GM18502 (cell line): ENCODE measurements around the gene IL18RAP.

Source experiments
- ATAC-seq: cut with Tn5 transposase; IDR thresholded peaks from one replicate; pipeline ENCODE4 v1.9.1; 2021; ENCODE audit warnings: mild to moderate bottlenecking; ENCODE audit not compliant: unreplicated experiment, poor library complexity

IL18RAP gene

DNA sequence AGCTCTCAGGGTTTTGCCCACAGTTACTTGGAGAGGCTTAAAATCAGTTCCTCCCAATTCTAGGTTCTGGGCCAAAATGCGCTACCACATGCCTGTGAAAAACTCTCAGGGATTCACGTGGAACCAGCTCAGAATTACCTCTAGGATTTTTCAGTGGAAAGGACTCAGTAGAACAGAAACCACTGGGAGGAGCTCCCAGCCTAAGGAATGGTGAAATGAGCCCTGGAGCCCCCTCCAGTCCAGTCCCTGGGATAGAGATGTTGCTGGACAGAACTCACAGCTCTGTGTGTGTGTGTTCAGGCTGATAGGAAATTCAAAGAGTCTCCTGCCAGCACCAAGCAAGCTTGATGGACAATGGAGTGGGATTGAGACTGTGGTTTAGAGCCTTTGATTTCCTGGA is 29.0 kb downstream of the IL18RAP start:
- no peak for ATAC-seq

DNA sequence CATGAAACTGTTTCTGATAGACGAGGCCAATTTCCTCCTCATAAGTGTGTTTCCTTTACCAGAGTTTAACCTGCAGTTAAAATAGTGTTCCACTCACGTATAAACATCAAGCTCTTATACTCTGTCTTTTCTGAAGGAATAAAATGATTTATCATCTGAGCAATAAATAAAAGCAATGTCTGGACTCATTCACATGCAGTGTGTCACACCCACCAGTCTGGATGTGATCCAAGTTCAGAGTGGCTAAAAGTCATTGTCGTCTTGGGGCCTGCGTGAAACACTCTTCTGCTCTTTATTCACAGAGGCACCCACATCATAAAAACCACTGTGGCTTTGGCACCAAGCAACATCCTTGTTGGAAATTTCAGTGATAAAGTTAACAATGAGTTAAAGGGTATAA is 30.5 kb downstream of the IL18RAP start:
- ATAC-seq = no peak

- no peak for ATAC-seq
Observed at GRCh38 chr2:102455061-102455670, 32.2 kb downstream of the IL18RAP start.

DNA sequence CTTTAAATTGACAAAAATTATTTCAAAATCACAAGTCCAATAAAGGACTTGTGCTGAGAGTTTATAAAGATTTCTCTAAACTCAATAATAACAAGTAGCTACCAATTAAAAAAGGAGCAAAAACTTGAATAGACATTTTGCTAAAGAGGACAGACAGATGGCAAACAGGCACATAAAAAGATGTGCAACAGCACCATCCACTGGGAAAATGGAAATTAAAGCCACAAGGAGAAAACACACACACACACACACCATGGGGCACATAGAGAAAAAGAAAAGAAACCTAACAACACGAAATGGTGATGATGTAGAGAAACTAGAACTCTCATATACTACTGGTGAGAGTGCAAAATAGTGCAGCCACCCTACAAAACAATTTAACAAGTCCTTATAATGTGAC is 37.5 kb downstream of the IL18RAP start:
- no peak for ATAC-seq

- ATAC-seq = no peak
Observed at GRCh38 chr2:102461188-102461587, 38.2 kb downstream of the IL18RAP start.

- ATAC-seq = no peak
Observed at GRCh38 chr2:102463160-102463559, 40.2 kb downstream of the IL18RAP start.

- no peak for ATAC-seq
Observed at GRCh38 chr2:102470168-102470567, 47.2 kb downstream of the IL18RAP start.

DNA sequence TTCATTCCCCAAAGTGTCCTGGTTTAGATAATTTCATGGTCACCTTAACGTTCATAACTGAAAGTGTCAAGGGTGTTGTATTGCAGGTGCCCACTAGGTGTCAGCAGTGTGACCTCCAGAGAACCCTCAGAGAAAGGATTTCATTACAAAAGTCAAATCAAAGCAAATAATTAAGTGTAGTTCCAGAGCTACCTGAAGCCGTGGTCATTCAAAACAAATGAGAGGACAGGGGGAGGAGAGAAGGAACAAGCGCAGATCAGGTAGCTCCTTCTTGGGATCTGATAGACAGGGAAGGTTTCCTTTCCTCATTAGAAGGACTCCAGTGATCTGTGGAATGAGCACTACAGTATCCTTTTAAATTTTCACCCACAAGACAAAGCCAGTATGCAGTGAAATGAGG is 50.1 kb downstream of the IL18RAP start, which contains the start of gene SLC9A4:
TSS of gene SLC9A4 (plus strand) at position 207 of the 400 bp plus-strand sequence. CDS start 534 bp downstream, outside the sequence.
- no peak for ATAC-seq

DNA sequence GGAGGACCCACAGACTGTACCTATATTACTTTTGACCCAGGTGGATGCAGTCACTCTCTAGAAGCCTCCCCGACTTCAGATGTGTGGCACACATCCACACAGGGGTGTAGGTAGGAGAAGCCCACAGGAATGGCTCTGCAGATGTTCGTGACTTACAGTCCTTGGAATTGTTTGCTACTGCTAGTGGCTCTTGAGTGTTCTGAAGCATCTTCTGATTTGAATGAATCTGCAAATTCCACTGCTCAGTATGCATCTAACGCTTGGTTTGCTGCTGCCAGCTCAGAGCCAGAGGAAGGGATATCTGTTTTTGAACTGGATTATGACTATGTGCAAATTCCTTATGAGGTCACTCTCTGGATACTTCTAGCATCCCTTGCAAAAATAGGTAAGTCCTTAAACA is 50.7 kb downstream of the IL18RAP start:
- no peak for ATAC-seq

DNA sequence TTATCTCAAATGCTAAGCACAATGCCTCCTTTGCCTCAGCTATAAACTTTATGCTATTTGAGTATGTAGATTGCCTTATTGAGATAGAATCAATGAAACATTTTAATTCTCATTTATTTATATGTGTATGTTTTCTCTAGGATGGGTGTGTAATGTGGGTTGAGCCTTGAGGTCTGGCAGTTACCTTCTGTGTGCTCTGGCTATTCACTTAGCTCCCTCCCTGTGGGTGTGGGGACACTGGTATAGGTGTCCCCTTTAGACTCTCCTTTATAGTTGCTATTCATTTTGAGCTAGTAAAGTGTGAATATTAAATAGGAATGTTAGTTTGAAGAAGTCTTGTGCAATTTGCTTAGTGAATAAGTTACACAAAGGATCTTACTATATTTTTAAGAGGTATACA is 51.8 kb downstream of the IL18RAP start:
- no peak for ATAC-seq

- ATAC-seq = no peak
Observed at GRCh38 chr2:102478686-102479470, 55.9 kb downstream of the IL18RAP start.

- no peak for ATAC-seq
Observed at GRCh38 chr2:102480285-102481195, 57.6 kb downstream of the IL18RAP start.

DNA sequence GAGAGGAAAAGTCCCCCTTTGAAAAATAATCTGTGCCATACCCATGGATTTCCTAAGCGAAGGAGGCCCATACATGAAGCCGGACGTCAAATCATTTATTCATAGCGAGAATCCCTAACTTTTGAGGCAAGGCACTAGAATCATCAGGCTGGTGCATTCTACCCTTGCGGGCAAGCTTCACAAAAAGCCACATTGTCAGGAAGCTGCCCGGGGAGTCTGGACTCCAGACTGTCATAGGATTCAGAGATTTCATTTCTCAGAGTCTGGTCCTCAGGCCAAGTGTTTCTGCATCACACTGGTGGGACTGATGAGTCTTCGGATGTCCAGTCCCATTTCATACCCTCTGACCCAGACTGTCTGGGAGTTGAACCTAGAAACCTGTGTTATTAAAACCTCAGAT is 59.0 kb downstream of the IL18RAP start:
- ATAC-seq = no peak

GRCh38 chr2:102483086-102483485 is 60.1 kb downstream of the IL18RAP start:
- no peak for ATAC-seq

- no peak for ATAC-seq
Observed at GRCh38 chr2:102484310-102485061, 61.5 kb downstream of the IL18RAP start.

DNA sequence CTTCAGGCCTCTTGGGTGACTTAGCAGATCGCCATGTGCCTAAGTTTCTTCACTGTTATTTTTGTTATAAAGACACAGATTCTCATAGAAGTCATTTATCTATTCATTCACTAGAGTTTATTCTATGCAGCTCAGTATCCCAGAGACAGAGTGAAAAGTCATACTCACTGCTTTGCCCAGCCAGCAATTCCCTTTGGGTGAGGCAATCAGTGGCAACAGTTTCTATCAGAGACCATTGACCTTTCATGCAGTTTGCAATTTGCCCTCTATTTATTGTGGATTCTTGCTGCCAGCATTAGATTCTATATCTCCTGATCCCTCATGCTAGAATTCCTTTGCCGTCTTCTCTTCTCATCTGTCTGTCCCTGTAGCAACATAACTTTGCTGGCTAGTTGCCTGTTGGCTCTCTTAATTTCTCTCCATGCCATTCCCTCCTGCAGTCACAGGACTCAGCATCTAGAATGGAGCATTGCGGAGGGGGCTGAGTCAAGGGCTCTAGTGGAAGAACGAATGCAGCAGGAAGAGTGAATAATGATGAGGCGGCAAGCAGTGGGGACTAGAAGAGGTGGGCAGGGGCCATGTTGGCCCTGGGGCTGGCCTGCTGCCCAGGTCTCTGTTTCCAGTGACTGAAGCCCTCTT is 62.3 kb downstream of the IL18RAP start:
- ATAC-seq = no peak

- ATAC-seq = no peak
Observed at GRCh38 chr2:102486941-102487702, 64.2 kb downstream of the IL18RAP start.

DNA sequence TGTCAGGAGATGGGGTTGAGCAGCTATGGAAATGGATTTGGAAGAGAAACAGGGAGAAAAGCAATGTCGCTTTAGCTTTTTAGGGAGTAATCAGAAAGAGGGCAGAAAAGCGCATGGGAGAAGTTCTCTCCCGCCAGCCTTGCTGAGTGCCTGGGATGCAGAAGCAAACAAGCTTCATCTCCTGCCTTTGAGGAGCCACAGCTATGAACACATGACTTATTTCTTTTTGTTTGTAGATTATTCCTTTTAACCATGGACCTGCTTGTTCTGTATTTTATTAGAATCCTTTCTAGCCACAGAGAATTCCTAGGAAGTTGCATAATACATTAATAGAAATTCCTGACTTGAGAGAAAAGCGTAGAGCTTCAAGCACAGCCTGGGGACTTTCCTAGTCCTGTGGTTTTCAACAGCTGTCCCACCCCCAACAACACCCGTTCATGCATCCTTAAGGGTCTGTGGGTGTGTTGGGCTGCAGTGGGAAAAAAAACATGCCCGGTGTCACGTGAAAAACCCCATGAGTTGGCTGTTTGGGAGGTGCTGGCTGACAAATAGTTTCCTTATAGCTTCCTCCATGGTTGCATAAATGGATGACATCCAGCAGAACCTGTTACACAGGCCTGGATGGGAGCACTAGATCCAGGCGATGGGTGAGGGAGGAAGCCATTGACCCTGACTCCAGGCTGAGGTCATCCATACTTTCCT is 65.0 kb downstream of the IL18RAP start:
- ATAC-seq = no peak
